ENCODE data around the gene RIMS1.

The RIMS1 gene

GRCh38 chr6:72412709-72413044 is 526.3 kb downstream of the RIMS1 start:
- H3K9ac ChIP-seq (ENCODE audit: low read length): no peak overlapping the region

GRCh38 chr6:72413884-72414283 is 527.5 kb downstream of the RIMS1 start:
- no peaks in the 10 kb centered on the region for H3K36me3 ChIP-seq (ENCODE audit: low read length)
- no peaks in the 10 kb centered on the region for H4K20me1 ChIP-seq (ENCODE audit: low read depth, low read length)

More at GRCh38 chr6:72412709-72413044, 526.3 kb downstream of the RIMS1 start:
- no peak overlapping the region for H3K27ac ChIP-seq (ENCODE audit: low read depth, low read length)
- H3K27me3 ChIP-seq (ENCODE audit: low read length): no peaks in the 10 kb centered on the region
- no peak overlapping the region for H3K4me3 ChIP-seq (ENCODE audit: insufficient read depth, low read length, poor library complexity, severe bottlenecking)
- no peaks in the 10 kb centered on the region for H3K9me3 ChIP-seq (ENCODE audit: insufficient read depth, low read length)
- no peaks in the 10 kb centered on the region for H3K9me2 ChIP-seq (replicated peaks; ENCODE audit: insufficient read depth, low read length)
- H4K20me1 ChIP-seq (ENCODE audit: low read depth, low read length): no peaks in the 10 kb centered on the region
- H2AFZ ChIP-seq (ENCODE audit: low read depth, low read length, severe bottlenecking): no peak overlapping the region
- no peaks in the 10 kb centered on the region for H3K36me3 ChIP-seq (ENCODE audit: low read length)
- H3K79me2 ChIP-seq (ENCODE audit: insufficient read depth, low read length): no peaks in the 10 kb centered on the region
- no peak overlapping the region for H3K4me2 ChIP-seq (ENCODE audit: low read depth, low read length, poor library complexity, severe bottlenecking)
- TF ChIP-seq CTCF (IDR thresholded peaks at IDR 0.05; ENCODE audit: insufficient read depth, low read length, poor library complexity, severe bottlenecking) (no peak), EZH2phosphoT487 (conservative IDR thresholded peaks at IDR 0.05; ENCODE audit: low read length) (no peak)
- no peaks in the 10 kb centered on the region for H3F3A ChIP-seq (ENCODE audit: insufficient read depth)

GRCh38 chr6:72414657-72415056 is 528.3 kb downstream of the RIMS1 start:
- no peaks in the 10 kb centered on the region for H3K36me3 ChIP-seq (ENCODE audit: low read length)
- H3K9me2 ChIP-seq (replicated peaks; ENCODE audit: insufficient read depth, low read length): no peaks in the 10 kb centered on the region
- H3K4me2 ChIP-seq (ENCODE audit: low read depth, low read length, poor library complexity, severe bottlenecking): no peak overlapping the region
- H4K20me1 ChIP-seq (ENCODE audit: low read depth, low read length): no peaks in the 10 kb centered on the region
- no peak overlapping the region for H3K4me3 ChIP-seq (ENCODE audit: insufficient read depth, low read length, poor library complexity, severe bottlenecking)
- H3F3A ChIP-seq (ENCODE audit: insufficient read depth): no peaks in the 10 kb centered on the region
- TF ChIP-seq CTCF (IDR thresholded peaks at IDR 0.05; ENCODE audit: insufficient read depth, low read length, poor library complexity, severe bottlenecking): no peak
- H3K9me3 ChIP-seq (ENCODE audit: insufficient read depth, low read length): no peaks in the 10 kb centered on the region
- no peaks in the 10 kb centered on the region for H3K79me2 ChIP-seq (ENCODE audit: insufficient read depth, low read length)
- no peaks in the 10 kb centered on the region for H3K27me3 ChIP-seq (ENCODE audit: low read length)
- no peak overlapping the region for H2AFZ ChIP-seq (ENCODE audit: low read depth, low read length, severe bottlenecking)
- H3K27ac ChIP-seq (ENCODE audit: low read depth, low read length): no peak overlapping the region
- no peak overlapping the region for H3K9ac ChIP-seq (ENCODE audit: low read length)

More at GRCh38 chr6:72413884-72414283, 527.5 kb downstream of the RIMS1 start:
- Histone ChIP-seq H3K9me3 (ENCODE audit: insufficient read depth, low read length) (no peaks in the 10 kb centered on the region), H3K27ac (ENCODE audit: low read depth, low read length) (no peak overlapping the region), H3K4me3 (ENCODE audit: insufficient read depth, low read length, poor library complexity, severe bottlenecking) (no peak overlapping the region), H3F3A (ENCODE audit: insufficient read depth) (no peaks in the 10 kb centered on the region), H3K27me3 (ENCODE audit: low read length) (no peaks in the 10 kb centered on the region), H2AFZ (ENCODE audit: low read depth, low read length, severe bottlenecking) (no peak overlapping the region), H3K9me2 (replicated peaks; ENCODE audit: insufficient read depth, low read length) (no peaks in the 10 kb centered on the region), H3K4me2 (ENCODE audit: low read depth, low read length, poor library complexity, severe bottlenecking) (no peak overlapping the region), H3K9ac (ENCODE audit: low read length) (no peak overlapping the region), H3K79me2 (ENCODE audit: insufficient read depth, low read length) (no peaks in the 10 kb centered on the region)
- no peak for TF ChIP-seq EZH2phosphoT487 (conservative IDR thresholded peaks at IDR 0.05; ENCODE audit: low read length)
- TF ChIP-seq CTCF (IDR thresholded peaks at IDR 0.05; ENCODE audit: insufficient read depth, low read length, poor library complexity, severe bottlenecking): no peak

Measured in SU-DHL-6 (cell line).